GM12891 (cell line): Measurements from ENCODE around the gene RHBDL1.

Experiments used
- POLR2A ChIP-seq: IDR thresholded peaks from 2 replicates; pipeline ENCODE4 v1.6.1; 2011; ENCODE audit warnings: low read depth, low read length, control low read depth
- POLR2AphosphoS5 ChIP-seq: IDR thresholded peaks from 2 replicates; pipeline ENCODE4 v1.6.1; 2011; ENCODE audit warnings: low read depth, low read length, control low read depth
- POU2F2 ChIP-seq: IDR thresholded peaks from 2 replicates; pipeline ENCODE4 v1.6.1; 2011; ENCODE audit warnings: low read depth, mild to moderate bottlenecking, control low read depth, low read length, moderate library complexity
- SPI1 ChIP-seq: IDR thresholded peaks from 2 replicates; pipeline ENCODE4 v1.6.1; 2011; ENCODE audit warnings: low read depth, low read length, control low read depth
- TAF1 ChIP-seq: IDR thresholded peaks from 2 replicates; pipeline ENCODE4 v1.6.1; 2011; ENCODE audit warnings: low read depth, low read length, control low read depth

GRCh38 chr16:669666-670065 is 5.8 kb upstream of the RHBDL1 start:
- TF ChIP-seq POLR2A (no peak), POLR2AphosphoS5 (no peak), SPI1 (no peak), TAF1 (no peak), POU2F2 (no peak)
